ENCODE measurements around the gene SPRED2.

DNA sequence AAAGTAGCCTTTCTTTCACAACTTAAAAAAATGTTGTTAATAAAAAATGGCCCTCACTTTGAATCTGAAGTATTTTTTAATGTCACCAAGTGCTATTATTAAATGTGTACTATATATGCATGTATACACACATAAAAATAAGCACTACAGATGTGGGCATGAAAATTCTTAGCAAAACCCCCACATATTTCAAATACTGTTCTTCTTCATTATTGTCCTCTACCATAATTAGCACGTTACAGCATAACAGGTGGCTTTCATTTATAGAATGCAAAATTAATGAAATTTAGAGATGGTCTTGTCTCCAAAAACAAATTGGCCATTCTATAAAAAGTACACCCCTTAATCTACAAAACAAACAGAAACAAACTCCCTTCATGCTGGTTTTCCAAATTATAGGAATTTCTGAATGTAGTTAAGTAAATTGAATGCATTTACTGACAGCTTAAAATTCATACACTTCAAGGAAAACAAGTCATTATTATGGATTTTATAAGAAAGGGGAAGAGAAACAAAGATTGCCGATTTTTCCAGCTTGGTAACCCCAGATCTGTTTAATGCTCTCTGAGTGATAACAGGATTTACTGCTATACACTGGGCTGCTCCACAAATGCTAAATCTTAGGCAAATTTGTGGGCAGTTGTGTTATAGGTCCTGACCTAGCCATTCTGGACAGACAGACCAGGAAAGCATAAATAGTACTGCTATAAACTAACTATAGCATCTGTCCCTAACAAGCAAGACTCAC is 67.2 kb downstream of the SPRED2 start:
- TF ChIP-seq, protein P1, sequence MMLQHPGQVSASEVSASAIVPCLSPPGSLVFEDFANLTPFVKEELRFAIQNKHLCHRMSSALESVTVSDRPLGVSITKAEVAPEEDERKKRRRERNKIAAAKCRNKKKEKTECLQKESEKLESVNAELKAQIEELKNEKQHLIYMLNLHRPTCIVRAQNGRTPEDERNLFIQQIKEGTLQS (IDR thresholded peaks at IDR 0.05): no peak
- TF ChIP-seq, protein P2, sequence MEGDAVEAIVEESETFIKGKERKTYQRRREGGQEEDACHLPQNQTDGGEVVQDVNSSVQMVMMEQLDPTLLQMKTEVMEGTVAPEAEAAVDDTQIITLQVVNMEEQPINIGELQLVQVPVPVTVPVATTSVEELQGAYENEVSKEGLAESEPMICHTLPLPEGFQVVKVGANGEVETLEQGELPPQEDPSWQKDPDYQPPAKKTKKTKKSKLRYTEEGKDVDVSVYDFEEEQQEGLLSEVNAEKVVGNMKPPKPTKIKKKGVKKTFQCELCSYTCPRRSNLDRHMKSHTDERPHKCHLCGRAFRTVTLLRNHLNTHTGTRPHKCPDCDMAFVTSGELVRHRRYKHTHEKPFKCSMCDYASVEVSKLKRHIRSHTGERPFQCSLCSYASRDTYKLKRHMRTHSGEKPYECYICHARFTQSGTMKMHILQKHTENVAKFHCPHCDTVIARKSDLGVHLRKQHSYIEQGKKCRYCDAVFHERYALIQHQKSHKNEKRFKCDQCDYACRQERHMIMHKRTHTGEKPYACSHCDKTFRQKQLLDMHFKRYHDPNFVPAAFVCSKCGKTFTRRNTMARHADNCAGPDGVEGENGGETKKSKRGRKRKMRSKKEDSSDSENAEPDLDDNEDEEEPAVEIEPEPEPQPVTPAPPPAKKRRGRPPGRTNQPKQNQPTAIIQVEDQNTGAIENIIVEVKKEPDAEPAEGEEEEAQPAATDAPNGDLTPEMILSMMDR (IDR thresholded peaks at IDR 0.05; ENCODE audit: low read depth, low read length, missing input control): no peak
- TF ChIP-seq YY1 (IDR thresholded peaks at IDR 0.05) (no peak), EGR1 (IDR thresholded peaks at IDR 0.05; ENCODE audit: low read depth in 2 of 2) (no peak), TAF1 (conservative IDR thresholded peaks at IDR 0.05) (no peak)
- TF ChIP-seq, protein P3, sequence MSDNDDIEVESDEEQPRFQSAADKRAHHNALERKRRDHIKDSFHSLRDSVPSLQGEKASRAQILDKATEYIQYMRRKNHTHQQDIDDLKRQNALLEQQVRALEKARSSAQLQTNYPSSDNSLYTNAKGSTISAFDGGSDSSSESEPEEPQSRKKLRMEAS (IDR thresholded peaks at IDR 0.05): no peak
